SK-N-SH (cell line): ENCODE measurements around the gene PCF11. TPM values are rescaled to one million over a fixed set of nuclear protein-coding genes. Genes with fewer than 3 reads are reported as not detected.

Experiments
- CTCF ChIA-PET: fragments of 300-600, 350-600 bp; formaldehyde crosslinking; extraction: SDS; loops from one replicate; lab custom pipeline; 2021; lab: Yijun Ruan, JAX
- POLR2A ChIA-PET: fragments of 350-600 bp; sonication (Branson Sonifier 250); formaldehyde crosslinking; extraction: SDS; loops from one replicate; lab custom pipeline; 2020; ENCODE audit warnings: antibody characterized with exemption, inconsistent platforms; lab: Yijun Ruan, JAX
- DNase-seq: peaks from one replicate; pipeline ENCODE4 v3.0.0; 2012
- H2AFZ ChIP-seq: fragments of 200-600 bp; sonication (generic); 2 replicates; pipeline ENCODE4 v1.8.1; 2016; ENCODE audit warnings: antibody characterized with exemption, mild to moderate bottlenecking, low read depth
- H3F3A ChIP-seq: fragments of 200-600 bp; sonication (generic); replicated peaks from 2 replicates; pipeline ENCODE3; 2016; ENCODE audit warnings: antibody characterized with exemption, mild to moderate bottlenecking; ENCODE audit not compliant: insufficient read depth
- H3K27ac ChIP-seq, 2 experiments: fragments of 200-500 bp in 1 of 2; fragments of 200-600 bp in 1 of 2; sonication (Bioruptor generic) in 1 of 2; sonication (generic), shearing (Covaris generic) in 1 of 2; 2 replicates each; pipeline versions ENCODE4 v1.5.1 to v1.6.1; 2014 to 2016; ENCODE audit warnings: low read depth in 2 of 2, inconsistent platforms in 1 of 2, low read length in 1 of 2, mild to moderate bottlenecking in 1 of 2, mixed read lengths in 1 of 2
- H3K27me3 ChIP-seq: fragments of 200-600 bp; sonication (generic), shearing (Covaris generic); 2 replicates; pipeline ENCODE4 v1.6.1; 2016; ENCODE audit warnings: mixed run types; ENCODE audit not compliant: insufficient read depth
- H3K36me3 ChIP-seq, 2 experiments: fragments of 200-500 bp in 1 of 2; fragments of 200-600 bp in 1 of 2; sonication (Bioruptor generic) in 1 of 2; sonication (generic) in 1 of 2; replicated peaks in 1 of 2; 2 replicates each; pipeline versions ENCODE3 to v1.5.1; 2014 to 2016; ENCODE audit warnings: low read length in 1 of 2, mild to moderate bottlenecking in 1 of 2; ENCODE audit not compliant: insufficient read depth in 2 of 2, control insufficient read depth in 1 of 2
- H3K4me1 ChIP-seq, 2 experiments: fragments of 200-500 bp in 1 of 2; fragments of 200-600 bp in 1 of 2; sonication (Bioruptor generic) in 1 of 2; sonication (generic), shearing (Covaris generic) in 1 of 2; 2 replicates each; pipeline versions ENCODE4 v1.5.1 to v1.6.1; 2014 to 2016; ENCODE audit warnings: low read depth in 1 of 2, low read length in 1 of 2, mixed run types in 1 of 2; ENCODE audit not compliant: insufficient read depth in 2 of 2, control insufficient read depth in 1 of 2
- H3K4me2 ChIP-seq: fragments of 200-600 bp; sonication (generic), shearing (Covaris generic); 2 replicates; pipeline ENCODE4 v1.6.1; 2017; ENCODE audit warnings: mixed run types
- H3K4me3 ChIP-seq, 2 experiments: fragments of 200-500 bp in 1 of 2; fragments of 200-600 bp in 1 of 2; sonication (Bioruptor generic) in 1 of 2; sonication (generic), shearing (Covaris generic) in 1 of 2; 2 replicates each; pipeline versions ENCODE4 v1.5.1 to v1.8.1; 2014 to 2016; ENCODE audit warnings: low read depth in 2 of 2, inconsistent platforms in 1 of 2, low read length in 1 of 2, mild to moderate bottlenecking in 1 of 2, mixed read lengths in 1 of 2, moderate library complexity in 1 of 2
- H3K79me2 ChIP-seq: fragments of 200-600 bp; sonication (generic); 2 replicates; pipeline ENCODE4 v1.8.1; 2017; ENCODE audit warnings: mild to moderate bottlenecking; ENCODE audit not compliant: insufficient read depth
- H3K9ac ChIP-seq: fragments of 200-600 bp; sonication (generic); 2 replicates; pipeline ENCODE4 v1.6.1; 2017; ENCODE audit warnings: mixed run types
- H3K9me2 ChIP-seq: fragments of 200-600 bp; sonication (generic); 2 replicates; pipeline ENCODE4 v1.6.1; 2017; ENCODE audit warnings: mixed run types
- H3K9me3 ChIP-seq: fragments of 200-600 bp; sonication (generic); 2 replicates; pipeline ENCODE4 v1.6.1; 2017; ENCODE audit warnings: mixed run types, mild to moderate bottlenecking, moderate library complexity
- H4K20me1 ChIP-seq: fragments of 200-600 bp; sonication (generic); 2 replicates; pipeline ENCODE4 v1.6.1; 2017; ENCODE audit warnings: mild to moderate bottlenecking, mixed run types; ENCODE audit not compliant: insufficient read depth
- CHD2 ChIP-seq: fragments of 150-350 bp; IDR thresholded peaks from 2 replicates; pipeline ENCODE4 v1.6.1; 2018; ENCODE audit warnings: low read length; ENCODE audit not compliant: partially characterized antibody
- CTCF ChIP-seq: fragments of 200-600 bp; sonication (generic); IDR thresholded peaks from 2 replicates; pipeline ENCODE4 v1.6.1; 2017; ENCODE audit warnings: antibody characterized with exemption, mild to moderate bottlenecking, moderate library complexity
- EP300 ChIP-seq, 2 experiments: IDR thresholded peaks; 2 replicates each; pipeline versions ENCODE4 v1.4.0 to v1.6.1; 2012; ENCODE audit warnings: borderline replicate concordance in 1 of 2, low read depth in 1 of 2, low read length in 1 of 2
- FOSL2 ChIP-seq: IDR thresholded peaks from 2 replicates; pipeline ENCODE4 v1.4.0; 2012; ENCODE audit warnings: low read depth, mild to moderate bottlenecking, moderate library complexity, borderline replicate concordance
- JUND ChIP-seq: IDR thresholded peaks from 2 replicates; pipeline ENCODE4 v1.4.0; 2012
- MAX ChIP-seq: IDR thresholded peaks from 2 replicates; pipeline ENCODE4 v1.4.0; 2012; ENCODE audit warnings: low read depth
- MEF2A ChIP-seq: IDR thresholded peaks from 2 replicates; pipeline ENCODE4 v1.4.0; 2012; ENCODE audit warnings: low read depth, borderline replicate concordance
- MXI1 ChIP-seq: IDR thresholded peaks from 2 replicates; pipeline ENCODE4 v1.6.1; 2012; ENCODE audit warnings: mild to moderate bottlenecking, low read depth, low read length, improper control_type of control experiment
- POLR2AphosphoS5 ChIP-seq: IDR thresholded peaks from 2 replicates; pipeline ENCODE4 v1.6.1; 2012; ENCODE audit warnings: low read depth, low read length
- RAD21 ChIP-seq: IDR thresholded peaks from 2 replicates; pipeline ENCODE4 v1.6.1; 2012; ENCODE audit warnings: mild to moderate bottlenecking, low read length
- RFX5 ChIP-seq: IDR thresholded peaks from 2 replicates; pipeline ENCODE4 v1.6.1; 2012; ENCODE audit warnings: mild to moderate bottlenecking, improper control_type of control experiment, low read length
- RXRA ChIP-seq: IDR thresholded peaks from 2 replicates; pipeline ENCODE4 v1.4.0; 2012; ENCODE audit warnings: low read depth, mild to moderate bottlenecking, borderline replicate concordance
- SIN3A ChIP-seq: IDR thresholded peaks from 2 replicates; pipeline ENCODE4 v1.6.1; 2012; ENCODE audit warnings: low read depth, mild to moderate bottlenecking, low read length, moderate library complexity, borderline replicate concordance
- SMC3 ChIP-seq: IDR thresholded peaks from 2 replicates; pipeline ENCODE4 v1.6.1; 2012; ENCODE audit warnings: low read depth, low read length, improper control_type of control experiment
- TCF12 ChIP-seq: IDR thresholded peaks from 2 replicates; pipeline ENCODE4 v1.4.0; 2012
- YY1 ChIP-seq: IDR thresholded peaks from 2 replicates; pipeline ENCODE4 v1.4.0; 2012; ENCODE audit warnings: low read depth, mild to moderate bottlenecking
- ZBTB33 ChIP-seq: IDR thresholded peaks from 2 replicates; pipeline ENCODE4 v1.4.0; 2012; ENCODE audit warnings: low read depth, borderline replicate concordance
- polyA plus RNA-seq, 3 experiments: library from polyadenylated mRNA; depleted of rRNA; stranded (reverse); fragments of >200 nt; gene quantifications; 2 replicates each; pipeline ENCODE4 v1.2.3, GENCODE V29; 2012

PCF11 gene
- polyA plus RNA-seq, 1 of the 3 experiments (the other 2 are of a cell fraction) = 22.4 TPM

GRCh38 chr11:83221694-83222093, 64.8 kb downstream of the PCF11 start:
- ChIA-PET CTCF (interaction anchor here (0.6 to 2.3 kb wide), 2 partner anchors 28 to 677 kb away, joined by 3 to 5 read pairs; no protein-coding TSS in a partner anchor), POLR2A (no interaction called here)

More at GRCh38 chr11:83221694-83222093, 64.8 kb downstream of the PCF11 start:
- TF ChIP-seq ZBTB33 (no peak), YY1 (no peak), SIN3A (no peak), RXRA (no peak), MXI1 (no peak), CTCF (no peak), CHD2 (no peak), MAX (no peak), POLR2AphosphoS5 (no peak), MEF2A (no peak), RFX5 (no peak), RAD21 (no peak), SMC3 (no peak), TCF12 (no peak), FOSL2 (no peak), JUND (no peak), EP300 (IDR thresholded peaks at IDR 0.05; ENCODE audit: borderline replicate concordance in 1 of 2, low read depth in 1 of 2, low read length in 1 of 2) (no peak)
- DNase-seq = no peak
- Histone ChIP-seq H3K36me3 (no peaks in the 10 kb centered on the region), H3K4me1 (no peaks in the 10 kb centered on the region), H3K79me2 (no peaks in the 10 kb centered on the region), H3K27ac (no peak overlapping the region), H2AFZ (no peak overlapping the region), H4K20me1 (no peaks in the 10 kb centered on the region), H3K9me3 (no peaks in the 10 kb centered on the region), H3K27me3 (no peaks in the 10 kb centered on the region), H3K4me2 (no peak overlapping the region), H3K9me2 (no peaks in the 10 kb centered on the region), H3K4me3 (no peak overlapping the region), H3F3A (no peaks in the 10 kb centered on the region), H3K9ac (no peak overlapping the region)
